Lung (tissue), 12 donors: ENCODE data around the gene TSR3. TPM values are rescaled to one million over a fixed set of nuclear protein-coding genes. Genes with fewer than 3 reads are reported as not detected.

Source experiments
- ATAC-seq: fragments of 200-7000 bp; cut with Tn5 transposase; one replicate; pipeline ENCODE4 v1.9.1; 2020; ENCODE audit warnings: moderate number of reproducible peaks; ENCODE audit not compliant: insufficient read depth, low FRiP score
- DNase-seq, 3 donors: peaks; one replicate each; pipeline ENCODE4 v3.0.0-alpha.2; 2013 to 2017
- H3K27ac ChIP-seq, 2 donors: one replicate each; pipeline ENCODE4 v1.5.1; 2013; ENCODE audit warnings: mild to moderate bottlenecking in 2 of 2, moderate library complexity in 2 of 2, control low read depth in 1 of 2, inconsistent platforms in 1 of 2, low read depth in 1 of 2, low read length in 1 of 2
- H3K27me3 ChIP-seq, 3 donors: one replicate each; pipeline ENCODE4 v1.5.1; 2013; ENCODE audit warnings: low read length in 2 of 3; ENCODE audit not compliant: control insufficient read depth in 3 of 3, insufficient read depth in 3 of 3
- H3K36me3 ChIP-seq, 4 donors: one replicate each; pipeline ENCODE4 v1.5.1; 2013; ENCODE audit warnings: low read length in 4 of 4, mild to moderate bottlenecking in 1 of 4, moderate library complexity in 1 of 4; ENCODE audit not compliant: control insufficient read depth in 4 of 4, insufficient read depth in 4 of 4
- H3K4me1 ChIP-seq, 5 donors: one replicate each; pipeline ENCODE4 v1.5.1; 2013; ENCODE audit warnings: low read length in 5 of 5, mild to moderate bottlenecking in 2 of 5, moderate library complexity in 1 of 5; ENCODE audit not compliant: control insufficient read depth in 5 of 5, insufficient read depth in 5 of 5
- H3K4me3 ChIP-seq: one replicate; pipeline ENCODE4 v1.5.1; 2013; ENCODE audit warnings: mild to moderate bottlenecking, control low read depth, moderate library complexity
- H3K9ac ChIP-seq, 2 donors: one replicate each; pipeline ENCODE4 v1.5.1; 2013; ENCODE audit warnings: low read length in 2 of 2, control low read depth in 1 of 2; ENCODE audit not compliant: insufficient read depth in 1 of 2
- H3K9me3 ChIP-seq, 4 donors: one replicate each; pipeline ENCODE4 v1.5.1; 2013; ENCODE audit warnings: low read length in 3 of 4, mild to moderate bottlenecking in 1 of 4, moderate library complexity in 1 of 4; ENCODE audit not compliant: control insufficient read depth in 4 of 4, insufficient read depth in 3 of 4
- WGBS, 2 donors: extraction: QIAGEN DNeasy Blood & Tissue Kit; methylation state at CpG; one replicate each; pipeline ENCODE4 v1.1.7; 2013; 5-methylcytosine and 5-hydroxymethylcytosine counted together
- polyA plus RNA-seq, 2 donors: library from polyadenylated mRNA; stranded (reverse); fragments of 200-250 nt; gene quantifications; one replicate each; pipeline ENCODE4 v1.2.1, GENCODE V29; 2013
- total RNA-seq, 2 donors: library from RNA; depleted of rRNA in 1 of 2; stranded (reverse); fragments of >200 nt in 1 of 2; gene quantifications; one replicate each; pipeline ENCODE4 v1.2.1, GENCODE V29; 2014 to 2021
- TF ChIP-seq, protein P1 (sequence below): IDR thresholded peaks from 2 replicates; pipeline ENCODE4 v1.5.1; 2012; ENCODE audit warnings: mild to moderate bottlenecking; ENCODE audit errors: control extremely low read depth, extremely low read depth
- donor health status: control.
- donor health status: control.
- donor health status: Bipolar disorder and iron deficiency.
- donor health status: healthy.
- donor health status: DM: yes; HTN: yes; CAD: no.

The TSR3 gene
- total and polyA plus RNA-seq, 4 donors = 32.5 to 66.4 (median 56.6) TPM

GRCh38 chr16:1351215-1351581 is 480 bp downstream of the TSR3 start:
- H3K9me3 ChIP-seq = no peaks in the 10 kb centered on the region
- H3K4me1 ChIP-seq = peaks cover 4 to 17% (median 6%) of the 10 kb centered on the region in 5 donors
- peak overlapping the region; percentile 95 for H3K4me3 ChIP-seq
- ATAC-seq (no peak), DNase-seq (no peak)
- H3K36me3 ChIP-seq = peaks cover 0 to 23% (median 10%) of the 10 kb centered on the region in 4 donors
- peak overlapping the region; percentile 59 to 87 for H3K27ac ChIP-seq
- H3K27me3 ChIP-seq = no peaks in the 10 kb centered on the region
- 0 to 1% methylated on average over 27 to 35 of the region's 35 CpGs for WGBS, 2 donors
- TF ChIP-seq, protein P1, sequence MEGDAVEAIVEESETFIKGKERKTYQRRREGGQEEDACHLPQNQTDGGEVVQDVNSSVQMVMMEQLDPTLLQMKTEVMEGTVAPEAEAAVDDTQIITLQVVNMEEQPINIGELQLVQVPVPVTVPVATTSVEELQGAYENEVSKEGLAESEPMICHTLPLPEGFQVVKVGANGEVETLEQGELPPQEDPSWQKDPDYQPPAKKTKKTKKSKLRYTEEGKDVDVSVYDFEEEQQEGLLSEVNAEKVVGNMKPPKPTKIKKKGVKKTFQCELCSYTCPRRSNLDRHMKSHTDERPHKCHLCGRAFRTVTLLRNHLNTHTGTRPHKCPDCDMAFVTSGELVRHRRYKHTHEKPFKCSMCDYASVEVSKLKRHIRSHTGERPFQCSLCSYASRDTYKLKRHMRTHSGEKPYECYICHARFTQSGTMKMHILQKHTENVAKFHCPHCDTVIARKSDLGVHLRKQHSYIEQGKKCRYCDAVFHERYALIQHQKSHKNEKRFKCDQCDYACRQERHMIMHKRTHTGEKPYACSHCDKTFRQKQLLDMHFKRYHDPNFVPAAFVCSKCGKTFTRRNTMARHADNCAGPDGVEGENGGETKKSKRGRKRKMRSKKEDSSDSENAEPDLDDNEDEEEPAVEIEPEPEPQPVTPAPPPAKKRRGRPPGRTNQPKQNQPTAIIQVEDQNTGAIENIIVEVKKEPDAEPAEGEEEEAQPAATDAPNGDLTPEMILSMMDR = no peak
- peak overlapping the region; percentile 39 to 65 for H3K9ac ChIP-seq

GRCh38 chr16:1350691-1351090 is 987 bp downstream of the TSR3 start:
- Histone ChIP-seq H3K36me3 (peaks cover 0 to 23% (median 10%) of the 10 kb centered on the region in 4 donors), H3K27me3 (no peaks in the 10 kb centered on the region), H3K4me3 (peak overlapping the region; percentile 95), H3K9me3 (no peaks in the 10 kb centered on the region), H3K27ac (peak overlapping the region in 1 of 2 donors; percentile 87), H3K4me1 (peaks cover 4 to 17% (median 6%) of the 10 kb centered on the region in 5 donors), H3K9ac (peak overlapping the region; percentile 39 to 65)
- WGBS, 2 donors = 83 to 90% methylated on average over 19 of the region's 19 CpGs
- ATAC-seq (no peak), DNase-seq (no peak)
- TF ChIP-seq, protein P1 = no peak

- Histone ChIP-seq H3K4me3 (no peak overlapping the region), H3K9ac (no peak overlapping the region), H3K4me1 (peaks cover 4 to 17% (median 6%) of the 10 kb centered on the region in 5 donors), H3K27ac (no peak overlapping the region), H3K9me3 (no peaks in the 10 kb centered on the region), H3K27me3 (no peaks in the 10 kb centered on the region), H3K36me3 (peaks cover 0 to 23% (median 10%) of the 10 kb centered on the region in 4 donors)
- no peak for DNase-seq
- 92 to 94% methylated on average over 17 of the region's 17 CpGs for WGBS, 2 donors
- ATAC-seq = no peak
- TF ChIP-seq, protein P1 = no peak
Observed at GRCh38 chr16:1349951-1350350, 1.7 kb downstream of the TSR3 start.

GRCh38 chr16:1349351-1349750 is 2.3 kb downstream of the TSR3 start:
- no peaks in the 10 kb centered on the region for H3K27me3 ChIP-seq
- ATAC-seq = no peak
- peaks cover 4 to 17% (median 6%) of the 10 kb centered on the region in 5 donors for H3K4me1 ChIP-seq
- TF ChIP-seq, protein P1 = no peak
- no peak overlapping the region for H3K4me3 ChIP-seq
- H3K9ac ChIP-seq = no peak overlapping the region
- H3K27ac ChIP-seq = no peak overlapping the region
- peaks cover 0 to 23% (median 10%) of the 10 kb centered on the region in 4 donors for H3K36me3 ChIP-seq
- no peak for DNase-seq
- no peaks in the 10 kb centered on the region for H3K9me3 ChIP-seq
- WGBS, 2 donors = 87 to 93% methylated on average over 16 of the region's 16 CpGs
